HG02981 (cell line): ENCODE measurements around the gene CLDN14.

Experiments used
- ATAC-seq: cut with Tn5 transposase; IDR thresholded peaks from one replicate; pipeline ENCODE4 v1.9.1; 2021; ENCODE audit warnings: mild to moderate bottlenecking, moderate library complexity; ENCODE audit not compliant: unreplicated experiment

CLDN14 gene

DNA sequence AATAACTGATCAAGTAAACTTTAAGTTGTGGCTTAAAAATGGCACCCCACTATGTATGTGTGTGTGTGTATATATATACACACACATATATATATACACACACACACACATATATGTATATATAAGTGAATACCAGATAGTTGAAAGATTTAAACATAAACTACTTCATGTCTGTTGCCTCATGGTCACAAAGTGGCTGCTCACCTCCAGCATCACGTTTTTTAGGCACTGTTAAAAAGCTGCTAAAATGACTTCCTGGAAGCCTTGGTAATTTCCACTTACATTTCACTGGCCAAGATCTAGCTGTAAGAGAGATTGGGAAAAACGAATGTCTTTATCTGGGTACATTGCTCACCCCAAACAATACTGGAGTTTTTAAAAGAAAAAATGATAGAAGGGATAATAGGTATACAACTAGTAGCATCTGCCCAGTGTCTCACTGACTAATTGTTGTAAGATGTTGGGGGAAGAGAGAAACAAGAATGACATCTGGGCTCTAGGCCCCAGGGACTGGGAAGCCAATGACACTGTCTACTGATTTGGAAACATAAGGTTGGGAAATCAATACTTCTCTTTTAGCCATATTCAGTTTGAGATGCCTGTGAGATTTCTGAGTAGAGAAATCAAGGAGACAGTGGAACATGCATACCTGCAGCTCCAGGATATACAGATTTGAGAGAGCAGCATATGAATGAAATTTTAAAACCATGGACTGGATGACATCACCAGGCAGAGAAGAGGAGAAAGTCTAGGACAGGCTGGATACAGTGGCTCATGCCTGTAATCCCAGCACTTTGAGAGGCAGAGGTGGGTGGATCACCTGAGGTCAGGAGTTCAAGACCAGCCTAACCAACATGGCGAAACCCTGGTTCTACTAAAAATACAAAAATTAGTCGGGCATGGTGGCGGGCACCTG is 42.8 kb downstream of the CLDN14 start:
- no peak for ATAC-seq

- ATAC-seq = no peak
Measured at GRCh38 chr21:36434144-36434543, 45.8 kb downstream of the CLDN14 start.

DNA sequence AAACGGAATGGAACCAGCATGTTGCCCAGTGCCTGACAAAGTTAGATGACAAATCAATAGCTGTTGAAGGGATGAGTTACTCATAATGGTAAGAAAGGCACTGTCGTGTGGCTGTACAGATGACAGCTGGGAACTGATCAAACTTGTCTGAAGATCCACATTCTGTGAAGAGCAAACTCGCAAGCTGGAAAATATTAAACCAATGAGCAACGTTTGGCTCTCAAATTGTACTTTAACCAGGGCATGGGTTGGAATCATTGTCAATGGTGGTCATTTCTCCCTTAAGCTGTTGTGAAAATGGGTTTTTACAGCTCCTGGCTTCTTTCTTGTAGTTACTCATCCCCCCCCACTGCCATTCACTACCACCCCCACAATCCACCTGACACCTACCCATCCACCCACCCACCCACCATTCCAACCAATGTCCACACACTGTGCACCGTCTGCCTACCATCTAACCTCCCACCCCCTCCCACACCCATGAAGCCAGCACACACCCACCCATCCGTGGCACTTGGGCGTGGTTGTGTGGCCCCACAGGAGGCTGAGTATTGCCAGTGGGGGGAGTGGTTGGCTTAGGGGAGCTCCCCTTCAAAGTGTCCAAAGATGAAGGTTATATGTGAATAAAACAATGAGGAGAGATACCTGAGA is 46.7 kb downstream of the CLDN14 start:
- ATAC-seq = no peak

- no peak for ATAC-seq
Measured at GRCh38 chr21:36431252-36431651, 48.7 kb downstream of the CLDN14 start.

DNA sequence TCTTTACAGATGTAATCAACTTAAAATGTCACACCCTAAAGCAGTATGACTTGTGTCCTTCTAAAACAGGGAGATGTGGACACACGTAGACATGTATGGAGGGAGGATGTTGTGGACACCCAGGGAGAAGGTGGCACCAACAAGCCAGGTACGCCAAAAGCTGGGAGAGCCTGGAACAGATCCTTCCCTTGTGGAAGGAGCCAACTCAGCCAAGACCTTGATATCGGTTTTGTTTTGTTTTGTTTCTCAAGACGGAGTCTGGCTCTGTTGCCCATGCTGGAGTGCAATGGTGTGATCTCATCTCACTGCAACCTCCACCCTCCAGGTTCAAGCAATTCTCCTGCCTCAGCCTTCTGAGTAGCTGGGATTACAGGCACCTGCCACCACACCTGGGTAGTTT is 49.1 kb downstream of the CLDN14 start:
- ATAC-seq = no peak

DNA sequence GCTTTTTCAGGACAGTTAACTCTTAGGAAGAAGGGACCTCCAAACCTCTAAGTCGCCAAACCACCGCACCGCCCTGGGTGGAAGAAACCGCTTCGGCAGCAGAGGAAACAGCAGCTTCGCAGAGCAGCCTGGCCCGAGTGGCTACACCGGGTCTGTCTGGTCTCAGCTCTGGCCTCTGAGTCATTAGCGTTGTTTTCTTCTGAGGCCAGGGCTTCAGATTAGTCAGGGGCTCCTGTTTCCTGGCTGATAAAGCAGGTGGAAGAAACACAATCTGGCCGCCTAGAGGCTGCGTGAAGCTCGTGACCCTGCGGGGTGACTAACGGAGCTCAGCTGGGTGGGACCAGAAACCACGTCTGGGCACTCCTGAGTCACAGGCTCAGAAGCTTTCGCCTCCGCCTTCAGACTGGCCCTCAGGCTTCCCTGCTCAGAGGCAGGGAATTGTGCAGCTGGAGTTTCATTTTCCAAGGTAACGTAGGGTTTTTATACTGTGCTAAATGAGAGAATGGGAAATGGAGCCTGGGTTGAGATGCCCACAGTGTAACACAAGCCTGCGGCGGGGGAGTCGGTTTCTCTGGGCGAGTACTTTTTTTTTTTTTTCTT is 49.9 kb downstream of the CLDN14 start:
- peak; percentile 91 for ATAC-seq

GRCh38 chr21:36428761-36429432 is 51.0 kb downstream of the CLDN14 start:
- ATAC-seq = no peak

GRCh38 chr21:36427502-36427901 is 52.4 kb downstream of the CLDN14 start:
- no peak for ATAC-seq

- no peak for ATAC-seq
Measured at GRCh38 chr21:36425286-36425685, 54.6 kb downstream of the CLDN14 start.

DNA sequence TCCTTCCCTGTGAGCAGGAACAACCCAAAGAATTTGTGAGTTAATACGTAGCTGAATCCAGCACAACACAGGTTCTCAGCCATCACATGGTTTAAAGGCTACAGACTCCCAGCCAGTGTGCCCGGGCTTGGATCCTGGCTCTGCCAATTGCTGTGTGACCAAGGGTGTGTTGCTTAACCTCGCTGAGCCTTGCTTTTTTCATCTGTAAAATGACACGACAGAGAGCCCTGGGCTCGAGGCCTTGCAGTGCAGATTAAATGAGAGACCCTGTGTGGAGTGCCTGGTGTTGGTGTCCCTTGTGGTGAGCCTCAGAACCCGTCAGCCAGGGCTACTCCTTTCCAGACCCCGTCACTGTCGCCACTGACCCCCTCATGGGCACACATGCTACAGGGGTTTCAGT is 55.3 kb downstream of the CLDN14 start:
- ATAC-seq = no peak

DNA sequence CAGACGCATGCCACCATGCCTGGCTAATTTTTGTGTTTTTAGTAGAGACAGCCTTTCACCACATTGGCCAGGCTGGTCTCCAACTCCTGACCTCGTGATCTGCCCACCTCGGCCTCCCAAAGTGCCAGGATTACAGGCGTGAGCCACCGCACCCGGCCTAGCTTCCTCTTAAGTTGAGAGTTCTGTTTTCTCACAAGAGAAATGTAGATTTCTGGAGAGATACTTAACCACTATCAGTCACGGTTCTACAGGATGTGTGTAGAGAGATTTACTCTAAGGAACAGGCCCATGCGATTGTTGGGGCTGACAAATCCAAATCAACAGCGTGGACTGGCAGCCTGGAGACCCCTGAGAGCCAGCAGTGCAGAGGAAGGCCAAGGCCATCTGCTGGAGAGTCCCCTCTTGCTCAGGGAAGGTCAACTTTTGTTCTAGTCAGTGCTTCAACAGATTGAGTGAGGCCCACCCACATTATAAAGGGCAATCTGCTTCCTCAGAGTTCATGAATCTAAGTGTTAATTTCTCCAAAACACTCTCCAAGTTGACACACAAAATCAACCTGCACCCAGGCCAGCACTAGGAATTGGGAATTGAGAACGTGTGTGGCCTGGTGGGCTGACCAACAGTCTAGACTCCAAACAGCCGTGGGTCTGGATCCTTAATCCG is 56.0 kb downstream of the CLDN14 start:
- ATAC-seq = no peak

DNA sequence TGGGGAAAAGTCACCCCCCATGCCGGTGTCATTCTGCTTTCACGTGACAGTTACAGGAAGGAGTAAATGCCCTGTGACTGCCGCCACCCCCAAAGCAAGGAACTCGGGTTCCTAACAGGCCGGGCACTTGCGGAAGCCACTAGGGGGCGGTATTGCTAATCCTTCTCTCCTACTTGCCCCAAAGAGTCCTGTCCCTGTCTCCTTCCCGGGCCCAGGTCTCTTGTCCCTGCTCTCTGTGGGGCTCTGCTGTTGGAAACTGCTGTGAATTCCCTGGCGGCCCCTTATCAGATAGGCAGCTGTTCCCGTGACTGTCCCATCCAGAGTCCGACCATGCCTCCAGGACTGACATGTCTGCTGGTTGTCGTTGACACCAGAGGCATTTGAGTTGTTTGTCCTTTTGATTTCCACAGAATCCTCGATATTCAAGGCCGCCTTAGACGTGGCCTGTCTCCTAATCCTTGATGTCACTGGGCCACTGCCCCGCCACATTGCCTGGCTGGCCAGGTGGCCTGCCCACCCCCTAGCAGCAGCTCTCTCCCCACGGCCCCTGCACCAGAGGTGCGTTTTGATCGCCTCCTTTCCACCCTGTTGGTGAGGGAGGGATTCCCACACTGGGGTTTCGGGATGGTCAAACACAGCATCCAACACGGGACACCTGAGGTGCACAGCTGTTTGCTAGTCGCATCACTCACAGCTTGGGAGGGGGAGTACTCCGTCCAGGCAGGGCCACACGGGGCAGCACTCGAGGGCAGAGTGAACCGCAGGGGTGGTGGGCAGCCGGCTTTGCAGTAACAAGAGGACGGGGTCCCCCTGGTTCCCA is 57.4 kb downstream of the CLDN14 start:
- ATAC-seq = no peak

DNA sequence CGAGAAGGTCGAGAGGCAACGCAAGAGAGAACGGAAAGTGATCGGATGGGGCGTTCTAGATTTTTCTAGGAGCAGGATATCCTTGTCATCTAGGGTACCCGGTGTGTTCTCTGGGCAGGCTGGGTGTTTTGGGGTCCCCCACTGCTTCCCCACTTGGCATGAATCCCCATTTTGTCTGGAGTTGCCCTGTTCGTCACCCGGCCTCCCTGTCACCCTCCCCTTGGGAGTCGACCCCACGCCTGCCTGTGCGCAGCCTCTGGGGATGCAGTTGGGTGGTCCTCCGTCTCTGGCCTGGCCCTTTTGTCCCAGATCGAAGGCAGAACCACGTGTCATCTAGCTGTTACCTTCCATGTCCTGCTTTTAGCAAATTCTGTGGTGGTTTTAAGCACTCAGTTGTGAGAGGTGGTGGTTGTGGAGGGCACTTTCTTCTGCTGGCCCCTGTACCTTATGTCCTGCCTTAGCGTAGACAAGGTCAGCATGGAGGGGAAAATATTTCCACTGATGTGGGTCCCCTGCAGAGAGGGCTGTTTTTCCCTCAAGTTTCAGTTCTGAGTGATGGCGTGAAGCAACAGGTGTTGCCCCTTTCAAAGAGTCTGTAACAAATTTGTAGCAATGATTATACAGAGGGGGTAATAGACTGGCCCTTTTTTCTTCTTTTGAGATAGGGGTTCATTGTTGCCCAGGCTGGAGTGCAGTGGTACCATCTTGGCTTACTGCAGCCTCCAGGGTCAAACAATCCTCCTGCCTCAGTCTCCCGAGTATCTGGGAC is 59.2 kb downstream of the CLDN14 start:
- ATAC-seq = no peak

DNA sequence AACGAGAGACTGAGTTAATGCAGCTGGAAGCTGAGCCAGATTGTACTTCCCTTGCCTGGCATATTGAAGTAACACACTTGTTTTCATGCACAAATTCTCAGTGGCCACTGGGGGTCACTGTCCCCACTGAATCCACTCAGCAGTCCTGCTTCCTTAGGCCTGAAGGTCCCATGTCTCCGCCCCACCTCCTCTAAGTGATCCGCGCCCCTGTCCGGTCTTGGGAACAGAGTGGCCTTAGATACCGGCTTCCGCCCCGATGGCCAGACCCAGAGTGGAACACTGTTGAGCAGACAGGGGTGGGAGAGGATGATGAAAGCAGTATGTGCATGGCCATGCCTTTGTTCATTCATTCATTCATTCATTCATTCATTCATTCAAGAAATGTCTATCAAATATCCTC is 59.9 kb downstream of the CLDN14 start:
- peak; percentile 70 for ATAC-seq

DNA sequence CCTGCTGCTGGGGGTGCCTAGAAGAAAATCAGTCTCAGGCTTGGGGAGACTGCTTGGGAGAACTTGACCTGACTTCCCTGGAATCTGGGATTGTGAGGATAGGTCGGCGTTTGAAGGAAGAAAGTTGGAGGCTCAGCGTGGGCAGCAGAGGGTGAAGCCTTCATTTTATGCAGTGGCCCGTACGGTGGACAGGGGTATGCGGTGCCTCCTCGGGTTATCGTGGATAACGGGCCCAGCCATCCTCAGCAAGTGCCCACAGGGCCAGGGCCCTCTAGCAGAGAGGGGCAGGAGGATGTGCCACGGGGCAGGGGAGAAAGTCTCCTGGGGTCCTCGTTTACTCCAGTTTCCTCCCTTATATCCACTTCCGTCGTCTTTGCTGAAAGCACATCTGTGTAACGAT is 60.7 kb downstream of the CLDN14 start:
- no peak for ATAC-seq

DNA sequence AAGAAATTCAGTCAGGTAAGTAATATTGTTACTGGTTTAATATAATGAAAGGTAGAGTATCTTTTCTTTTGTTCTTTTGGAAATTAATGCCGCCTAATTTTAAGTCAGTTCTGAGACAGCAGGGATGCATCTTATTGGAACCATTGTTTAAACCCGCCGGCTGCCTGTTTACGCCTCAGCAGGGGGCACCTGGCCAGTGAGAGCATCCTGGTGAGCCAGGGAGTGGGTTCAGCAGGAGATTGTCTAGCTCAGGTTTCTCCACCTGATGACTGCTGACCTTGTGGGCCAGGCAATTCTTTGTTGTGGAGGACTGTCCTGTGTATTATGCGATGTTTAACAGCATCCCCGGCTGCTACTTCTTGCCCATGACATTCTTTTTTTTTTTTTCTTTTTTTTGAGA is 64.5 kb downstream of the CLDN14 start:
- no peak for ATAC-seq

- no peak for ATAC-seq
Measured at GRCh38 chr21:36412916-36413315, 67.0 kb downstream of the CLDN14 start.

- no peak for ATAC-seq
Measured at GRCh38 chr21:36411301-36411700, 68.6 kb downstream of the CLDN14 start.
